NCI-H2171 treated with DMSO at 0.1 percent for 48 hours (cell line): Measurements from ENCODE around the gene SDR39U1.
"Not testable (repeated sequence)": the region's sequence is repeated elsewhere in the genome, so short reads cannot be mapped to it uniquely, and the experiment has no call there.

Experiments used
- DNase-seq: peaks from one replicate; lab custom pipeline; 2025; lab: John Stamatoyannopoulos, UW

The SDR39U1 gene

GRCh38 chr14:24442240-24443052 is at the start of gene SDR39U1:
Gene SDR39U1, minus strand, starts transcription at chr14:24442776. Its CDS starts 7 bp downstream, at chr14:24442769.
- peak; percentile 100 for DNase-seq

- DNase-seq = not testable (repeated sequence)
Observed at GRCh38 chr14:24491586-24492408, 49.2 kb upstream of the SDR39U1 start.

- DNase-seq = no peak
Observed at GRCh38 chr14:24483604-24484252, 41.2 kb upstream of the SDR39U1 start.

- DNase-seq = not testable (repeated sequence)
Observed at GRCh38 chr14:24482699-24483303, 40.2 kb upstream of the SDR39U1 start.

- DNase-seq = peak; percentile 5
Observed at GRCh38 chr14:24481622-24482324, 39.2 kb upstream of the SDR39U1 start.

GRCh38 chr14:24479999-24480398 is 37.4 kb upstream of the SDR39U1 start:
- DNase-seq = not testable (repeated sequence)

- no peak for DNase-seq
Observed at GRCh38 chr14:24475261-24475660, 32.7 kb upstream of the SDR39U1 start.

- DNase-seq = peak; percentile 68
Observed at GRCh38 chr14:24473211-24473610, 30.6 kb upstream of the SDR39U1 start.

GRCh38 chr14:24470450-24470849 is 27.9 kb upstream of the SDR39U1 start:
- not testable (repeated sequence) for DNase-seq

- DNase-seq = no peak
Observed at GRCh38 chr14:24465805-24466204, 23.2 kb upstream of the SDR39U1 start.

GRCh38 chr14:24465368-24465767 is 22.8 kb upstream of the SDR39U1 start:
- DNase-seq = no peak

GRCh38 chr14:24463884-24464785 is 21.6 kb upstream of the SDR39U1 start:
- DNase-seq = peak; percentile 44

GRCh38 chr14:24463017-24463883 is 20.7 kb upstream of the SDR39U1 start:
- DNase-seq = peak; percentile 44

GRCh38 chr14:24461336-24461735 is 18.8 kb upstream of the SDR39U1 start:
- no peak for DNase-seq

- no peak for DNase-seq
Observed at GRCh38 chr14:24459331-24459730, 16.8 kb upstream of the SDR39U1 start.

- DNase-seq = no peak
Observed at GRCh38 chr14:24458736-24459135, 16.2 kb upstream of the SDR39U1 start.

- peak; percentile 13 for DNase-seq
Observed at GRCh38 chr14:24456980-24457379, 14.4 kb upstream of the SDR39U1 start.

- not testable (repeated sequence) for DNase-seq
Observed at GRCh38 chr14:24450828-24451227, 8.3 kb upstream of the SDR39U1 start.

GRCh38 chr14:24443053-24443665 is 583 bp upstream of the SDR39U1 start:
- no peak for DNase-seq
